ENCODE data around the gene NDUFS1.
"Not testable (repeated sequence)": the region's sequence is repeated elsewhere in the genome, so short reads cannot be mapped to it uniquely, and the experiment has no call there.

NDUFS1 gene

DNA sequence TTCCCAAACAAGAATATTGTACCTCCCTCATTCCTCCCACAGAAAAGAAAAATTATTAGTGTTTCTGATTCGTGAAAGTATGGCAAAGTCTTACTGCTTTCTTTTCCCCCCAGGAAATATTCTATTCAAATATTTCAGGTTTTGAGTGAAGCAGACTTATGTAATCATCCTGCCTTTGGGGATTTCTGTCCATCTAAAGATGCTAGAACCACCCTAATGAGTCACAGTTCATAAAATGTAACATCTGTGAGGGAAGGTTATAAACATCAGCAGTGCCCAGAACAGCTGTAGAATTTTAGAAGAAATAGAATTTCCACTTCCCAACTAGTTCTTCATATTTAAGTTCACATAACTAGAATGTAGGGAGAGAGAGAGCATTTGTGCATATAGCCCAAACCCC lies 39.4 kb upstream of the NDUFS1 start:
- Histone ChIP-seq H3K27ac (no peak overlapping the region), H3K4me3 (no peak overlapping the region)
- DNase-seq (ENCODE audit: low spot score) = no peak
- TF ChIP-seq, protein P1, sequence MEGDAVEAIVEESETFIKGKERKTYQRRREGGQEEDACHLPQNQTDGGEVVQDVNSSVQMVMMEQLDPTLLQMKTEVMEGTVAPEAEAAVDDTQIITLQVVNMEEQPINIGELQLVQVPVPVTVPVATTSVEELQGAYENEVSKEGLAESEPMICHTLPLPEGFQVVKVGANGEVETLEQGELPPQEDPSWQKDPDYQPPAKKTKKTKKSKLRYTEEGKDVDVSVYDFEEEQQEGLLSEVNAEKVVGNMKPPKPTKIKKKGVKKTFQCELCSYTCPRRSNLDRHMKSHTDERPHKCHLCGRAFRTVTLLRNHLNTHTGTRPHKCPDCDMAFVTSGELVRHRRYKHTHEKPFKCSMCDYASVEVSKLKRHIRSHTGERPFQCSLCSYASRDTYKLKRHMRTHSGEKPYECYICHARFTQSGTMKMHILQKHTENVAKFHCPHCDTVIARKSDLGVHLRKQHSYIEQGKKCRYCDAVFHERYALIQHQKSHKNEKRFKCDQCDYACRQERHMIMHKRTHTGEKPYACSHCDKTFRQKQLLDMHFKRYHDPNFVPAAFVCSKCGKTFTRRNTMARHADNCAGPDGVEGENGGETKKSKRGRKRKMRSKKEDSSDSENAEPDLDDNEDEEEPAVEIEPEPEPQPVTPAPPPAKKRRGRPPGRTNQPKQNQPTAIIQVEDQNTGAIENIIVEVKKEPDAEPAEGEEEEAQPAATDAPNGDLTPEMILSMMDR (IDR thresholded peaks at IDR 0.05) = no peak

DNA sequence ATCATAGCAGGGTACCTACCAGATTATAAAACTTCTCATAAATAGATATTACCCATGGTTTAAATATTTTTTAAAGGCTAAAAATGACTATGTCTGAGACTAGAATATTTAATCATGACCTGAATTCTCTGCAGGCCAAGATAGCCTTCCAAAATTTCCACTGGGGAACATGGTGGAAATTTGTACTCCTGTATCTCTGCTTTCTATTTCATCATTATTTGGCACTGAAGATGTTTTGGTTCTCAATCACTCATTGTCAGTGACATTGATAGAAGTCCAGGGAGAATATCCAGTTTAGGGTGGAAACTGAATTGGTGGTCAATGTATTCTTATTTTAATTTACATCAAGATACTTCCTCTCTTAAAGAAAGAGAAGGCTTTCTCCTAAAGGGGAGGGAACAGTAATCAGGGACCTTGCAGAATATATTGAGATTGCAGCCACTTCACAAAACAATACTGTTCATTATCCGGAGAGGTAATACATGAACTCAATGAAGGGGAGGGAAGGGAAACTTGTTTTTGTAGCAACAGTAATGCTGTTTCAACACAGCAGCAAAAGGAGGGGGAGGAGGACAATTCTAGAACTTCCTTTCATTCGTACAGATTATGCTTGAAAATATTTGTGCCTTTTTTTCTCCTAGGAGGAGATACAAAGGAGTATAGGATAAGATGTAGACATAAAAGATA lies 34.6 kb upstream of the NDUFS1 start:
- H3K27ac ChIP-seq = no peak overlapping the region
- TF ChIP-seq, protein P1 (IDR thresholded peaks at IDR 0.05) = no peak
- DNase-seq (ENCODE audit: low spot score) = no peak
- H3K4me3 ChIP-seq = no peak overlapping the region

DNA sequence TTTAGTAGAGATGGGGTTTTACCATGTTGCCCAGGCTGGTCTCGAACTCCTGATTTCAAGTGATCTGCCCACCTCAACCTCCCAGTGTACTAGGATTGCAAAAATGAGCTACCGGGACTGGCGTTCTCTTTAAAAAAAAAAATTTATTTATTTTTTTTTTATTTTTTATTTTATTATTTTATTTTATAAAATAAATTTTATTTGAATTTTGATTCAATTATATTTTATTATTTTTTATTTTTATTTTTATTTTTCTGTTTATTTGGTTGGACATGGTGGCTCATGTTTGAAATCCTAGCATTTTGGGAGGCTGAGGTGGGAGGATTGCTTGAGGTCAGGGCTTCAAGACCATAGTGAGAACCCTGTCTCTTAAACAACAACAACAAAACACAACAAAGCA lies 32.9 kb upstream of the NDUFS1 start:
- Histone ChIP-seq H3K27ac (no peak overlapping the region), H3K4me3 (no peak overlapping the region)
- TF ChIP-seq, protein P1 (IDR thresholded peaks at IDR 0.05) = no peak
- no peak for DNase-seq (ENCODE audit: low spot score)

DNA sequence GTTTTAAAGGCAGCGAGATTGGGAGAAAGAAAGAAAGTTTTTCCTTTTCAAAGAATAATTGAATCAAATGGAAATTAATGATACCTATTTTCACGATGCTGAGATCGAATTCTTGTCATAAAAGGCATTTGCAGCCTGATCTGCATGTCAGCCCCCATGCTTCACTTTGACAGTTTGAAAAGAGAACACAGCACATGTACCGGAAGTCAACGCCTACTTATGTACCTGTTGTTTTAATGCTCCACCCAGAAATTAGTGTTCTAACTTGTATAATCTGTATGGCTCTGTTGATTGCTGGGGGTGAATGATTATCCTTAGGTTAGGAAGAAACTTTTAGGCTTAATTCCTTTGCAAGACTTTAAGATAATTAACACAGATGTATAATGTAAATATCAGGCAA lies 31.4 kb upstream of the NDUFS1 start:
- TF ChIP-seq, protein P1 (IDR thresholded peaks at IDR 0.05) = no peak
- DNase-seq (ENCODE audit: low spot score) = no peak
- H3K27ac ChIP-seq = no peak overlapping the region
- H3K4me3 ChIP-seq = no peak overlapping the region

DNA sequence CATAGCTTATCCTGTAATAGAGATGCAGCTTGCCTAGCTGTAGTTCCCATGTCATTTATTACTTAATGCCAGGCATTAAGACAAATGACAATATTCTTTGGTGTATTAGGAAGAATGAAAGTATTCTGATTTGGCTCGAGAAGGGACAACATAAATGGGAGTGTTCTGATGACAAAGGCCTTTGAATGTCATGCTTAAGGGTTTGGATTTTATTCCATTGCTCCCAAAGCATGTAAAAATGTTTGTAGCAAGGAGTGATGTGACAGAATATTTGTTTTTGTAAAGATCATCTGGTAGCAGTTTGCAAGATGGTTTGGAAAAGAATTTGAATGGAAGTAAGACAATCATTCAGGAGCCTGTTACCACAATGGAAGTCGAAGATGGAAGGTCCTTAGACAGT lies 30.9 kb upstream of the NDUFS1 start:
- H3K27ac ChIP-seq = no peak overlapping the region
- TF ChIP-seq, protein P1 (IDR thresholded peaks at IDR 0.05) = no peak
- no peak overlapping the region for H3K4me3 ChIP-seq
- no peak for DNase-seq (ENCODE audit: low spot score)

DNA sequence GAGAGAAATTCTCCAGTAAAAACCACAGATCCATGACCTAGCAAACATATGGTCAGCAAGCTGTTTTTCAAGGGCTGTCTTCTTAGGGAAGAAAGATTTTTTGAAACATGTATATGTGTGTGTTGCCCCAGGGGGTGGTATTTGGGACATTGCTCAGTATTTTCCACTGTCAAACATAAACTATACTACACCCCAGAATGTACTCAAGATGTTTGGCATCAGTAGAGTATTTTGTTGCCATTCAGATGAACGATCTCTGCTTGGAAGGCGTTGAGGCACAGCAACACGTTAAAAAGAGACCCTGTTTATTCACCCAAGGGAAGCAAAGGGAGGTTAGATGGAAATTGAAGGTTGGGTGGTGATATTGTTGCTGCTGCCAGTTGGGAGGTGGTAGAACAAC lies 30.4 kb upstream of the NDUFS1 start:
- Histone ChIP-seq H3K27ac (no peak overlapping the region), H3K4me3 (no peak overlapping the region)
- no peak for DNase-seq (ENCODE audit: low spot score)
- TF ChIP-seq, protein P1 (IDR thresholded peaks at IDR 0.05) = no peak

DNA sequence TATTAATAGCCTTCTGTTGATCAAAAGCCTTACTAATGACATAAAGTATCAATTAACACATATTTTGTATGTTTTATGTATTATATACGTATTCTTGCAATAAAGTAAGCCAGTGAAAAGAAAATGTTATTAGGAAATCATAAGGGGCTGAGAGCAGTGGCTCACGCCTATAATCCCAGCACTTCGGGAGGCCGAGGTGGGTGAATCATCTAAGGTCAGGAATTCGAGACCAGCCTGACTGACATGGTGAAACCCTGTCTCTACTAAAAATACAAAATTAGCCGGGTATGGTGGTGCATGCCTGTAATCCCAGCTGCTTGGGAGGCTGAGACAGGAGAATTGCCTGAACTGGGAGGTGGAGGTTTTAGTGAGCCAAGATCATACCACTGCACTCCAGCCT lies 22.3 kb upstream of the NDUFS1 start:
- not testable (repeated sequence) for H3K4me3 ChIP-seq; H3K27ac ChIP-seq; DNase-seq (ENCODE audit: low spot score)

All from coronary artery (tissue), 2 donors.